ENCODE results near the gene ZNF516.
A peak's percentile ranks its signal among the peaks of the same experiment; 100 is the strongest.

ZNF516 gene

DNA sequence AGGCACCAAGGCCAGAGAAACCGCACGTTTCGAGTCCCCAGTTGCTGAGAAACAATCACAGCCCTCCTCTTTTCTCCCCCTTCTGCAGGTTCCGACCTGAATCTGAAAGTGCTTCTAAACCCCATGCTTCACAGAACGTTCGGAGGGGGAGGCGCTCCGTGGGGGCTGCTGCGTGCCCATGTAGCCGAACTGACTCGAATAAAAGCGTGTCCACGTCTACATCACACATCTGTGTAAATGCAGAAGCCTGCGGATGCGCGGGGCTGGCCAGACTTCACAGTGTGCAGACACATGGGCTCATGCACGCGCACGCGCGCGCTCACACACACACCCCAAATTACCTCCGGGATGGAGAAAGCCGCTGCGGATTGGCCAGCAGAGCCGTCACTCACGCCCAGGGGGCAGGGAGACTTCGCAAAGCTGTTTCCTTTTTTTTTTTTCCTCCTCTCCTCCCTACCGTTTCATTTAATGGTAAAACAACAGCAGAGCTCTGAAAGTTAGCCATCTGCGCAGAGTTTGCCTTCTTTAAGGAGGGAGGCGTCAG is 2.3 kb downstream of the ZNF516 start:
- H3K18ac ChIP-seq (ENCODE audit: low read depth in 1 of 2, low read length in 2 of 2): peak overlapping the region in 1 of 2 experiments; percentile 61
- H3K79me1 ChIP-seq (replicated peaks; ENCODE audit: low read length, poor library complexity, severe bottlenecking): peaks cover 8% of the 10 kb centered on the region
- peaks cover 24% of the 10 kb centered on the region for H3K4me1 ChIP-seq (ENCODE audit: control insufficient read depth, insufficient read depth, low read depth, low read length)
- peak overlapping the region; percentile 74 to 84 for H3K4me3 ChIP-seq (ENCODE audit: insufficient read depth in 1 of 2, low read depth in 1 of 2, low read length in 2 of 2)
- H4K8ac ChIP-seq (ENCODE audit: low read length): no peak overlapping the region
- peak overlapping the region in 1 of 2 experiments; percentile 37 for H3K4ac ChIP-seq (ENCODE audit: low read depth in 1 of 2, low read length in 2 of 2)
- no peak overlapping the region for H2AK5ac ChIP-seq (ENCODE audit: low read length, severe bottlenecking)
- H3K4me2 ChIP-seq (ENCODE audit: low read length, poor library complexity, severe bottlenecking): peak overlapping the region; percentile 96
- peak overlapping the region; percentile 15 for H2BK15ac ChIP-seq (ENCODE audit: low read depth, poor library complexity, severe bottlenecking)
- no peak overlapping the region for H2BK12ac ChIP-seq (ENCODE audit: low read length in 2 of 2)
- peak overlapping the region; percentile 39 for H2AFZ ChIP-seq (ENCODE audit: low read depth, low read length)
- no peak overlapping the region for H2BK120ac ChIP-seq (ENCODE audit: low read depth, low read length)
- no peaks in the 10 kb centered on the region for H3K27me3 ChIP-seq (ENCODE audit: control insufficient read depth in 1 of 2, insufficient read depth in 1 of 2, low read length in 2 of 2)
- H2BK5ac ChIP-seq (ENCODE audit: low read depth, low read length, poor library complexity, severe bottlenecking): no peak overlapping the region
- WGBS: under 1% methylated on average over 27 of the region's 31 CpGs
- H3K23ac ChIP-seq (ENCODE audit: low read length in 2 of 2): peak overlapping the region in 1 of 2 experiments; percentile 75
- H3K36me3 ChIP-seq (ENCODE audit: control insufficient read depth in 1 of 2, insufficient read depth in 2 of 2, low read depth in 1 of 2, low read length in 2 of 2): no peaks in the 10 kb centered on the region
- H3K27ac ChIP-seq (ENCODE audit: low read length, poor library complexity, severe bottlenecking): peak overlapping the region; percentile 94
- H3K9me3 ChIP-seq (ENCODE audit: control insufficient read depth, low read length): no peaks in the 10 kb centered on the region
- DNase-seq: peak; percentile 98
- H4K91ac ChIP-seq (ENCODE audit: low read length): no peak overlapping the region
- peak overlapping the region; percentile 95 for H3K9ac ChIP-seq (ENCODE audit: low read length)
- no peak overlapping the region for H3K14ac ChIP-seq (ENCODE audit: low read length in 2 of 2)

DNA sequence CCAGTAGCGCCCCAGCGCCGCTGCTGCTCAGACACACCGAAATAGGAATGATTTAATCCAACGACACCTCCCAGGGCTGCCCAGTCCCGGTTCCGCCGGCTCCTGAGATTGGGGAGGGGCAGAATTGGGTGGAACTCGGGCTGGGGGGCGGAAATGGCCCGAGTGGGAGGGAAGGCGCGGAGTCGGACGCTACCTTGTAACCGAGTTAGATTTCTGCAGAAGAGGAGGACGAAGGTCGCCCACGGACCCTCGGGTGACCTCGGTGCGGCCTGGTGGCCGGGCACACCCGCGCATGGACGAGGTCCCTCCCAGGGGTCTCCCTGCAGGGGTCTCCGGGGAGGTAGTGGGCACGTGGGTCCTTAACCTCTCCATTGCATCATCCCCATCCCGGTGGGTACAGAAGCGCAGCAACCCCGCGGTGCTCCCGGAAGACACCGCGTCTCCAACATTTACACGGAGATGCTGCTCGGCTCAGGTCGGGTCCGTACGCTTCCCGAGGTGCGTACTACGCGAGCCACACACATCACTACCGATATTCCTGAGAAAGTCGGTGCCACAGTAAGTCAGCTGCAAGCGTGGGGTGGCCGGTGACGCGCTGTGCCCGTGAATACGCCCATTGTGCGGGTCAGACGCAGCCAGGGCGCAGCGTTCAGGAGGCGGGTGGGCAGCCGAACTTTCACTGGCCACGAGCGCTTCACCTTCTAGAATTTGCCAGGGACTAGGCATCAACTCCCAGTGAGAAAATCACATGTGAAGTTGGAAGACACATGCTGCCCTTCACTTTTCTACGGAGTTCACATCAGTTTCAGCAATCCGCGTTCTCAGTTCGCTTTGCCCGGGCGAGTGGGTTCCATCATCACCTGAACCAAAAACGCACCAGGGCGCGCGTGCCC is 3.0 kb downstream of the ZNF516 start:
- Histone ChIP-seq H3K4ac (ENCODE audit: low read depth in 1 of 2, low read length in 2 of 2) (peak overlapping the region in 1 of 2 experiments; percentile 1), H3K27me3 (ENCODE audit: control insufficient read depth in 1 of 2, insufficient read depth in 1 of 2, low read length in 2 of 2) (no peaks in the 10 kb centered on the region), H4K91ac (ENCODE audit: low read length) (no peak overlapping the region), H3K36me3 (ENCODE audit: control insufficient read depth in 1 of 2, insufficient read depth in 2 of 2, low read depth in 1 of 2, low read length in 2 of 2) (no peaks in the 10 kb centered on the region), H2BK120ac (ENCODE audit: low read depth, low read length) (no peak overlapping the region), H4K8ac (ENCODE audit: low read length) (no peak overlapping the region), H2BK15ac (ENCODE audit: low read depth, poor library complexity, severe bottlenecking) (peak overlapping the region; percentile 15), H2BK12ac (ENCODE audit: low read length in 2 of 2) (peak overlapping the region in 1 of 2 experiments; percentile 15), H2AK5ac (ENCODE audit: low read length, severe bottlenecking) (no peak overlapping the region), H2AFZ (ENCODE audit: low read depth, low read length) (peak overlapping the region; percentile 60), H3K79me1 (replicated peaks; ENCODE audit: low read length, poor library complexity, severe bottlenecking) (peaks cover 8% of the 10 kb centered on the region), H3K4me2 (ENCODE audit: low read length, poor library complexity, severe bottlenecking) (peak overlapping the region; percentile 96), H3K4me1 (ENCODE audit: control insufficient read depth, insufficient read depth, low read depth, low read length) (peaks cover 26% of the 10 kb centered on the region), H3K14ac (ENCODE audit: low read length in 2 of 2) (peak overlapping the region in 1 of 2 experiments; percentile 48), H3K23ac (ENCODE audit: low read length in 2 of 2) (peak overlapping the region in 1 of 2 experiments; percentile 75), H3K27ac (ENCODE audit: low read length, poor library complexity, severe bottlenecking) (peak overlapping the region; percentile 66), H3K18ac (ENCODE audit: low read depth in 1 of 2, low read length in 2 of 2) (peak overlapping the region; percentile 14 to 75), H3K9ac (ENCODE audit: low read length) (peak overlapping the region; percentile 95), H3K4me3 (ENCODE audit: insufficient read depth in 1 of 2, low read depth in 1 of 2, low read length in 2 of 2) (peak overlapping the region; percentile 74 to 84), H3K9me3 (ENCODE audit: control insufficient read depth, low read length) (no peaks in the 10 kb centered on the region), H2BK5ac (ENCODE audit: low read depth, low read length, poor library complexity, severe bottlenecking) (no peak overlapping the region)
- WGBS: under 1% methylated on average over 55 of the region's 70 CpGs
- peak; percentile 67 for DNase-seq

DNA sequence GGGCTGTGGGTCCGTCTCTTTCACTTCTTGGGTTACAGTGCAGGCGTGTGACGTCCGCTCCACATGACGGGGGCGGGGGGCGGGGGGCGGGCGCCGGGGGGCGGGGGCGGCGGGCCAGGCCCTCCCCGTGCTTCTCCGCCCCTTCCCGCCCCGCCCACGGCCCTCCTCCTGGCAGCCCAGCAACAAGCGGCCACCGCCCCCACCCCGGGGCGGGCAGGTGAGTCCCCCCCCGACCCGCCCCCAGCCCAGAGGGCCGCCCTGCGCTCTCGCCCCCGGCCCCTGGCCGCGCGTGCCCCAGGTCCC is 3.6 kb downstream of the ZNF516 start:
- Histone ChIP-seq H3K79me1 (replicated peaks; ENCODE audit: low read length, poor library complexity, severe bottlenecking) (peaks cover 8% of the 10 kb centered on the region), H2BK120ac (ENCODE audit: low read depth, low read length) (no peak overlapping the region), H2AFZ (ENCODE audit: low read depth, low read length) (no peak overlapping the region), H2AK5ac (ENCODE audit: low read length, severe bottlenecking) (no peak overlapping the region), H3K18ac (ENCODE audit: low read depth in 1 of 2, low read length in 2 of 2) (peak overlapping the region; percentile 14 to 75), H3K4me3 (ENCODE audit: insufficient read depth in 1 of 2, low read depth in 1 of 2, low read length in 2 of 2) (peak overlapping the region; percentile 76 to 84), H3K4me2 (ENCODE audit: low read length, poor library complexity, severe bottlenecking) (peak overlapping the region; percentile 96), H4K8ac (ENCODE audit: low read length) (no peak overlapping the region), H3K9ac (ENCODE audit: low read length) (peak overlapping the region; percentile 95), H2BK5ac (ENCODE audit: low read depth, low read length, poor library complexity, severe bottlenecking) (no peak overlapping the region), H2BK12ac (ENCODE audit: low read length in 2 of 2) (no peak overlapping the region), H2BK15ac (ENCODE audit: low read depth, poor library complexity, severe bottlenecking) (no peak overlapping the region), H3K27me3 (ENCODE audit: control insufficient read depth in 1 of 2, insufficient read depth in 1 of 2, low read length in 2 of 2) (no peaks in the 10 kb centered on the region), H3K4ac (ENCODE audit: low read depth in 1 of 2, low read length in 2 of 2) (no peak overlapping the region), H3K9me3 (ENCODE audit: control insufficient read depth, low read length) (no peaks in the 10 kb centered on the region), H4K91ac (ENCODE audit: low read length) (no peak overlapping the region), H3K14ac (ENCODE audit: low read length in 2 of 2) (peak overlapping the region in 1 of 2 experiments; percentile 48), H3K27ac (ENCODE audit: low read length, poor library complexity, severe bottlenecking) (no peak overlapping the region), H3K36me3 (ENCODE audit: control insufficient read depth in 1 of 2, insufficient read depth in 2 of 2, low read depth in 1 of 2, low read length in 2 of 2) (no peaks in the 10 kb centered on the region), H3K4me1 (ENCODE audit: control insufficient read depth, insufficient read depth, low read depth, low read length) (peaks cover 26% of the 10 kb centered on the region), H3K23ac (ENCODE audit: low read length in 2 of 2) (no peak overlapping the region)
- 5% methylated on average over 12 of the region's 31 CpGs for WGBS
- DNase-seq: peak; percentile 72
